ENCODE results near the gene WDR26.

WDR26 gene

DNA sequence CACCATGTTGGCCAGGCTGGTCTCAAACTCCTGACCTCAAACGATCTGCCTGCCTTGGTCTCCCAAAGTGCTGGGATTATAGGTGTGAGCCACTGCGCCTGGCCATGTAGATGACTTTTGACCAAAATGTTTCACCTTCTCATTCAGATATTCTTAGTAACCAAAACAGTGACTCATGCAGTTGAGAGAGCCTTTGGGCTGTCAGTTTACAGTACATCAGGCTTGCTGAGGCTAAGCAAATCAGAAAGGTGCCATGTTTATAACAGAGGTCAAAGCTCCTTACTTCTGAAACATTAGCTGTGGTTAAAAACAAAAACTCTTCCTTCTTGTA is 57.0 kb downstream of the WDR26 start:
- DNase-seq (ENCODE audit: low spot score) = peak; percentile 59
- in situ Hi-C loops (cut with MboI; ENCODE audit: low pct_unique_long_range_greater_than_20kb, low sequenced_read_pairs, unreplicated experiment) = no loop called here
- TF ChIP-seq, protein P1, sequence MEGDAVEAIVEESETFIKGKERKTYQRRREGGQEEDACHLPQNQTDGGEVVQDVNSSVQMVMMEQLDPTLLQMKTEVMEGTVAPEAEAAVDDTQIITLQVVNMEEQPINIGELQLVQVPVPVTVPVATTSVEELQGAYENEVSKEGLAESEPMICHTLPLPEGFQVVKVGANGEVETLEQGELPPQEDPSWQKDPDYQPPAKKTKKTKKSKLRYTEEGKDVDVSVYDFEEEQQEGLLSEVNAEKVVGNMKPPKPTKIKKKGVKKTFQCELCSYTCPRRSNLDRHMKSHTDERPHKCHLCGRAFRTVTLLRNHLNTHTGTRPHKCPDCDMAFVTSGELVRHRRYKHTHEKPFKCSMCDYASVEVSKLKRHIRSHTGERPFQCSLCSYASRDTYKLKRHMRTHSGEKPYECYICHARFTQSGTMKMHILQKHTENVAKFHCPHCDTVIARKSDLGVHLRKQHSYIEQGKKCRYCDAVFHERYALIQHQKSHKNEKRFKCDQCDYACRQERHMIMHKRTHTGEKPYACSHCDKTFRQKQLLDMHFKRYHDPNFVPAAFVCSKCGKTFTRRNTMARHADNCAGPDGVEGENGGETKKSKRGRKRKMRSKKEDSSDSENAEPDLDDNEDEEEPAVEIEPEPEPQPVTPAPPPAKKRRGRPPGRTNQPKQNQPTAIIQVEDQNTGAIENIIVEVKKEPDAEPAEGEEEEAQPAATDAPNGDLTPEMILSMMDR (IDR thresholded peaks at IDR 0.05; ENCODE audit: extremely low read depth, insufficient read depth, missing control alignments) = no peak

DNA sequence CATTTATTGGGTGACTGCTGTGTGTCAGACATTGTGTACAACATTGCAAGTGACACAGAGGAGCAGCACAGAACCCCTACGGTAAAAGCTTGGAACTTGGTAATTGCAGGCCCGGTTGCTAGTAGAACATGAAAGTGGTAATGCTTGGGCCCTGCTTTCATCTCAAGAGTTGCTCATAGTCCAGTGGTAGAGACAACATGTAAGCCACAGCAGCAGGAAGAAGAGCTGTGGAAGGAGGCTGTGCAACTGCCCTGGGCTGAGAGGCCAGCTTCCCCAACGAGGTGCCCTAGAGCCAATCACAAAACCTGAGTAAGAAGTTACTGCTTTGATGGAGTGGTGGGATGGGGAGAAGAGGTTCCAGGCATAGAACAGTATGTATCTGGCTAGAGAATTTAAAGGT is 59.5 kb downstream of the WDR26 start:
- in situ Hi-C loops (cut with MboI; ENCODE audit: low pct_unique_long_range_greater_than_20kb, low sequenced_read_pairs, unreplicated experiment) = no loop called here
- no peak for DNase-seq (ENCODE audit: low spot score)
- TF ChIP-seq, protein P1 (IDR thresholded peaks at IDR 0.05; ENCODE audit: extremely low read depth, insufficient read depth, missing control alignments) = no peak

DNA sequence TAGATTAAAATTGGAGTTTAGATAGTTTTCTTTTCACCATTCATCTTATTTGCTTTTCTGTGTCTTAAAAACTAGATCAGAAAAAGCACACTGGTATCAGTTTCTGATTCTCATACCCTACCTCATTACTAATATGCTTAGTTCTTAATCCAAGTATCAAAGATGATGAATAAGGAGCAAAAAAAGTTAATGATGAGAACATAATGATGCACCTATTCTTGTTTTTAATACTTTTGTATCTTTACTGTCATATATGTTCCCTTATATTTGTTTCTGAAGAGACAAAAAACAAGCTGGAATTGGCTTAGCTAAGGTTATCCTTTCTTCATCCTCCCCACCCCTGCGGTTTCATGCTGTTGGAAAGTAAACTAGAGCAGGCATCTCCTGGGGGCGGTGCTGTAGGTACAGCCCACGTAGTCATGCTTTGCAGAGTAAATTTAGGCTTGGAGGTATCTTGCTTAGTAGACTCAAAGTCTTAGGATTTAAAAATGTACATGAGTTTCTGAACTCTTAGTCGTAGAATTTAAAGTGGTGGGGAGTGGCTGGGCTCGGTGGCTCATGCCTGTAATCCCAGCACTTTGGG is 61.5 kb downstream of the WDR26 start:
- TF ChIP-seq, protein P1 (IDR thresholded peaks at IDR 0.05; ENCODE audit: extremely low read depth, insufficient read depth, missing control alignments) = no peak
- DNase-seq (ENCODE audit: low spot score) = no peak
- in situ Hi-C loops (cut with MboI; ENCODE audit: low pct_unique_long_range_greater_than_20kb, low sequenced_read_pairs, unreplicated experiment) = no loop called here

DNA sequence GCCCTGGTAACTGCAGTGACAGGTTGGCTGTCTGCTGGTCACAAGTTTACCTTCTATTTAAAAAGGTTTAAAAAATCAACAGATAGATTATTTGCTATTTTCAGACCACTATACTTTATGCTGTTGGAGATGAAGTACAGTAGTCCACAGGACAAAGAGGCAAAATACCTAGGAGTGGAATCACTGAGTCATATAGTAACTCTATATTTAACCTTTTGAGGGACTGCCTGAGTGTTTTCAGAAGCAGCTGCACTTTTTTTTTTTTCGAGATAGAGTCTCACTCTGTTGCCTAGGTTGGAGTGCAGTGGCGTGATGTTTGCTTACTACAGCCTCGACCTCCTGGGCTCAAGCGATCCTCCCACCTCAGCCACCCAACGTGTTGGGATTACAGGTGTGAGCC is 66.2 kb downstream of the WDR26 start:
- in situ Hi-C loops (cut with MboI; ENCODE audit: low pct_unique_long_range_greater_than_20kb, low sequenced_read_pairs, unreplicated experiment) = no loop called here
- TF ChIP-seq, protein P1 (IDR thresholded peaks at IDR 0.05; ENCODE audit: extremely low read depth, insufficient read depth, missing control alignments) = no peak
- DNase-seq (ENCODE audit: low spot score) = no peak

DNA sequence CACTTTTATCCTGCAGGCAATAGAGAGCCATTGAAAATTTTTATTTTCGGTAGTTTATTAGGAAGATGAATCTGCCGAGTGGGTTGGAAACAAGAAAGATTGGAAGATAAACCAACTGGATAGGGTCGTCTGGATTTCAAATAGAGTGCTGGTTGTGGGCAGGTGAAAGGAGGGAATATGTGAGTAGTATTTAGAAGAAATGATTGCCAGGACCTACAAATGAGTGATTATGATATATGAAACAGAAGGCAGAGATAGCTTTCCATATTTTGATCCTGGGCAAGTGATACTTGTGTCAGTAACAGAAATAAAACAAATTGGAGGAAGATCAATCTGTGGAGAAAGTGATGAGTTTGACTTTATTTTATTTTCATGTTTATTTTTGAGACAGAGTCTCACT is 75.4 kb downstream of the WDR26 start:
- TF ChIP-seq, protein P1 (IDR thresholded peaks at IDR 0.05; ENCODE audit: extremely low read depth, insufficient read depth, missing control alignments) = no peak
- in situ Hi-C loops (cut with MboI; ENCODE audit: low pct_unique_long_range_greater_than_20kb, low sequenced_read_pairs, unreplicated experiment) = no loop called here
- no peak for DNase-seq (ENCODE audit: low spot score)

DNA sequence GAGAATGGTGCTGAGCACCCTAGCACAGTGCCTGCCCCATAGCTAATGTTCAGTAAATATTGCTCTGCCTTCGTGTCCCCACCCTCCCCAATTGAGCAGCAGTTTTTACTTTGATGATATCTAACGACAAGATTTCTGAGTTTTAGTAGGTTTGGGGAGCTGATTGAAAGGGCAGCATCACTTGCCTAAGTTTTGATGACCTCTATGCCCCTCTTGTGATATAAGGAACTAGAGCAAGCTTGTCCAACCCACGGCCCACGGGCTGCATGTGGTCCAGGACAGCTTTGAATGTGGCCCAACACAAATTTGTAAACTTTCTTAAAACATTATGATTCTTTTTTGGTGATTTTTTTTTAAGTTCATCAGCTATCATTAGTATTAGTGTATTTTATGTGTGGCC is 76.4 kb downstream of the WDR26 start:
- DNase-seq (ENCODE audit: low spot score) = no peak
- in situ Hi-C loops (cut with MboI; ENCODE audit: low pct_unique_long_range_greater_than_20kb, low sequenced_read_pairs, unreplicated experiment) = no loop called here
- TF ChIP-seq, protein P1 (IDR thresholded peaks at IDR 0.05; ENCODE audit: extremely low read depth, insufficient read depth, missing control alignments) = no peak
